M059J (cell line): Measurements from ENCODE around the gene ATF6B. TPM values are rescaled to one million over a fixed set of nuclear protein-coding genes. Genes with fewer than 3 reads are reported as not detected.
"Not testable (repeated sequence)": the region's sequence is repeated elsewhere in the genome, so short reads cannot be mapped to it uniquely, and the experiment has no call there.

Experiments used
- DNase-seq: peaks from one replicate; pipeline ENCODE4 v3.0.0-alpha.2; 2012; ENCODE audit warnings: low read depth
- total RNA-seq: library from RNA; depleted of rRNA; stranded (reverse); fragments of >200 nt; shearing (Covaris generic); gene quantifications from 2 replicates; pipeline ENCODE4 v1.2.3, GENCODE V29; 2014; rRNA removed

ATF6B gene
- total RNA-seq, 1 experiment from 2014 or later, result 30.3 TPM

GRCh38 chr6:32081168-32081990 lies 46.7 kb downstream of the ATF6B start:
- peak; percentile 97 for DNase-seq

- peak; percentile 20 for DNase-seq
These were observed 48.3 kb downstream of the ATF6B start for GRCh38 chr6:32079566-32080290.

DNA sequence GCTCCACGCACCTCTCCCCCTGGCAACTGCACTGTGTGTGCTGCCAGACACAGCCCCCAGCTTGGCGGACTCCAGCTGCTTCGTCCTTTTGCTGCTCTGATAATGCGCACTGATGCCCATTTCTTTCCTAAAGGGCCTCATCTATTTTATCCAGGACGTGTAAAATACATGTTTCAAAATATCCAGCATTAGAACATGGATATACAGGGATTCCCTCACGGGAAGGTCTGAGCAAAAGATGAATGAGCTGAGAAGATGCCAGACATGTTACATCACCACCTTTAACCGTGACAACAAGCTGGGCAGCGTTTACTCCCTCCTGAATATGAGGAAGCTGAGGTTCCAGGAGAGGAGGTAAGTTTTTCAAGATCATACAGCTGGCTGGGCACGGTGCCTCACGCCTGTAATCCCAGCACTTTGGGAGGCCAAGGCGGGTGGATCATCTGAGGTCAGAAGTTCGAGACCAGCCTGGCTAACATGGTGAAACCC lies 51.7 kb downstream of the ATF6B start:
- DNase-seq, result peak; percentile 96

GRCh38 chr6:32075781-32076180 lies 52.3 kb downstream of the ATF6B start:
- peak; percentile 64 for DNase-seq

DNA sequence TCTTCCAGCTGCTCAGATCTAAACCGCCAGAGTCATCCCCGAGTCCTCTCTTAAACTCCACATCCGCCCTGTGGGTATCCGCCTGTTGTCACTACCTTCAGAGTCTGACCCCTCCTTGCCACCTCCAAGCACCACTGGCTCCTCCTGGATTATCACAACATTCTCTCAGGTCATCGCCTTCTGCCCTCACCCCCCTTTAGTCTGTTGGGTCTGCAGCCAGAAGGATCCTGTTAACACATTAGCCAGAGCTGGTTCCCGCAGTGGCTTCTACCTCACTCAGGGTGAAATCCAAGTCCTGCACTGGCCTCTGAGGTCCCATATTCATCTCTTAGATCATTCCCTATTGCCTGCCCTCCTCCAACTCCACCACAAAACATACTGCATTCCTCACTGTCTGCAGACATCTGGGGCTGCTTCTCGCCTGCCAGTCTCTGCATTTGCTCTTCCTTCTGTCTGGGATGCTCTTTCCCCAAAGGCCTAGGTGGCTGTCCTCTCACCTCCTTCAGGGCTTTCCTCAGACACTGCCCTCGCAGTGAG lies 53.0 kb downstream of the ATF6B start:
- no peak for DNase-seq

DNA sequence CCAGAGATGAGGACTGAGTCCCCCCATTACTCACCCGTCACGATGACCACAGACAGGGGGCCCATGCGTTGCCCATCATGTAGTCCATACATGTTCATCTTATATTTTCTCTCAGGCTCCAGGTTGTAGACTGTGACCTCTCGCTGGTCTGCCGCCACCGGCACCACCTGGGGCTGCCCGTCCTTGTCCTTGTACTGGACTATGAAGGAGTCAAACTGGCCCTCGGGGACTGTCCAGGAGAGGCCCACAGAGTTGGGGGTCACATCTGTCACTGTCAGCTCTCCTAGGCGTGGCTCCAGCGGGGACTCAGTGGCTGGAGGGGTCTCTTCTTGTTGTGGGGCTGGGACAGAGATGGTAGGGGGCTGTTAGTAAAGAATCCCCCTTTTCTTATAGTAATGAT lies 54.4 kb downstream of the ATF6B start:
- DNase-seq, result no peak

DNA sequence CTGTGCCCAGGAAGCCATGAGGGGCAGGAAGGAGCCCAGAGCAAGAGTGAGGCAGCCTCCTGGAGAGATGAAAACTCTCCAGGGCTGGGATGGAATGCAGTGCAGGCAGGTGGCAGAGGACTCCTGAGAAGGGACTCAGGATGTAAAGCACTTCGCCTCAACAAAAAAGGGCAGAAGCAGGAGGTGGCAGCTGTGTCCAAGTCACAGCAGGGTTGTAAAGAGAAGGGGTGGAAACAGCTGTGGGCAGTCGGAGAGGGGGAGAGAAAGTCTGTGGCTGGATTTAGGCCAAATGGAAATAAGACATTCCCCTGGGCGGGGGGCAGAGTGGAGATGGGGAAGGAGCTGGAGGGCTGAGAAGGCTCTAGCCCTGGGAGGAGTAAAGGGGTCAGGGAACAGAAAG lies 54.9 kb downstream of the ATF6B start:
- DNase-seq, result no peak

DNA sequence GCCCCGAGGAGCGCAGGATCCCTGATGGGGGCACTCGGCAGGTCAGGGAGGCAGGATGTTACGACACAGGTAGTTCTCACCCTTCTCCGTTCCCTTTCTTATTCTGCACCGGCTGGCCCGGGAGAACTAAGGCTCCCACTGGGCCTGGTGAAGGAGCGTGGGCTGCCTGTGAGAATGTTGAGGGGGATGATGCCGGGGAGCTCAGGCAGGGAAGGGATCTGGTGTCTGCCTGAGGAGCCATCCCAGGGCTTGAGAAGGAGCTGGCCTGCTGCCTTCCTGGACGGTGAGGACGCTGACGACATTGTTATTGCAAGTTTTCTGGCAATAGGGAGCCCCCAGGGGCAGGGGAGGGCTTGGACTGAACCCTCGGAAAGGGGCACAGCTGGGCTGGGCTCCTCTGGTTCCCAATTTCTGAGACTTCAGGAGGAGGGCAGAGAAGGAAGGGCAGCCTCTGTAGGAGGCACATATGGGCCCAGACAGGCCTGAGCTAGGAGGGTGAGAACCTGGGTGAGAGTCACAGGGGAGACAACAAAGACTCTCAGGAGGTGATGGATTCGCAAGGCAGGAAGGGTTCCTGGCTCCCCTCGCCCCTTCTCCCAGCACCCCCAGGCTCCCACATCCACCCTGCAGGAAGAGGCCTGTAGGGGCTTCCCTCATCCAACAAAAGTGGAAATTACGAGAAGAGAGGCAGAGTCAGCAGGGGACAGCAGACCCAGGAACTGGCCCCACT lies 57.1 kb downstream of the ATF6B start:
- no peak for DNase-seq

DNA sequence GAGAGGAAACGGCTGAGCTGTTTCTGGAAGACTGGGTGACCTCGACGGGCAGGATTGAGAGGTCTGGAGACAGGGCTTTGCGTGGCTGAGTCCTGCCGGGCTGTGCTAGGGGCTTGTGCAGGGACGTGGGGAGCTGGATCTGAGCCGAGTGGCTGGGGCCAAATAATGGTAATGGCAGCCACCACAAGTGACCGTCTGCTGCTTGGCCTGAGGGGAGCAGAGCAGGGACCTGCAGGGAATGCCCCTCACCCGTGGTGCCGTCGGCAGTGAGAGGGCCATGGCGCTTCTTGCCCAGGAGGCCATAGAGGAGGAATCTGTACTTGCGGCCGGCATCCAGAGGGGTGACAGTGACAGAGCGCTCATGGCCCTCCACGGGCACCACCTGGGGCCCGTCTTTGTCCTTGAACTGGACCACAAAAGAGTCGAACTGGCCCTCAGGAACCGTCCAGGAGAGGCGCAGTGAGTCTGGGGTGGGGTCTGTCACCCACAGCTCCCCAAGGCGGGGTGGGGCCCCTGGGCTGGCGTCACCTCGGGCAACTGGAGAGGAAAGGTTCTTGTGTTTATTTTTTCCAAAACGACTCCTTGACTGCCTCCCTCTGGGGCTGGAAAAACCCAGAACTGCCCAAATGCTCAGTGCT lies 58.0 kb downstream of the ATF6B start:
- DNase-seq, result no peak

- DNase-seq, result no peak
These were observed 58.6 kb downstream of the ATF6B start for GRCh38 chr6:32069460-32069859.

GRCh38 chr6:32068867-32069266 lies 59.2 kb downstream of the ATF6B start:
- no peak for DNase-seq

GRCh38 chr6:32068315-32068714 lies 59.7 kb downstream of the ATF6B start:
- not testable (repeated sequence) for DNase-seq

DNA sequence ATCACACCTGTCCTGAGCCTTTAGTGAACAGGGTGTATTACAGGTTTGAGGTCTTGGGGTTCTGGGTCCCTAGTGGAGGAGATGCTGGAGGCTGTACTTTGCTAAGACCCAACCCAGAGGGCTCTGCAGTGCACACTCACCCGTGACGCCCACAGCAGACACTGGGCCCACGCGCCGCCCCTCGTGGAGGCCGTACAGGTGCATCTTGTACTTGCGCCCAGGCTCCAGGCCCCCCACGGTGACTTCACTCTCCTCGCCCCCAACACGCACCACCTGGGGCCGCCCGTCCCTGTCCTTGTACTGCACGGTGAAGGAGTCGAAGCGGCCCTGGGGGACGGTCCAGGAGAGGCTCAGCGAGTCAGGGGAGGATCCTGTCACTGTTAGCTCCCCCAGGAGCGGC lies 60.5 kb downstream of the ATF6B start:
- not testable (repeated sequence) for DNase-seq

Other genes starting within 250 kb of the ATF6B start
- 0.20 TPM in 1 of 2 replicates, not detected in the other for gene SLC44A4, start 249.2 kb downstream of the ATF6B start, total RNA-seq
- 51.0 and 73.4 TPM in 2 replicates for gene EHMT2, start 230.5 kb downstream of the ATF6B start, total RNA-seq
- gene ZBTB12, start 226.2 kb downstream of the ATF6B start, total RNA-seq, result 0.76 and 2.3 TPM in 2 replicates
- 2.9 and 3.3 TPM in 2 replicates for gene C2, start 200.5 kb downstream of the ATF6B start, total RNA-seq
- 7.8 and 8.4 TPM in 2 replicates for gene CFB, start 182.2 kb downstream of the ATF6B start, total RNA-seq
- gene NELFE, start 169.3 kb downstream of the ATF6B start, total RNA-seq, result 201 and 228 TPM in 2 replicates
- 60.4 and 72.3 TPM in 2 replicates for gene SKIC2, start 169.1 kb downstream of the ATF6B start, total RNA-seq
- 26.8 and 33.3 TPM in 2 replicates for gene DXO, start 156.1 kb downstream of the ATF6B start, total RNA-seq
- 4.1 and 5.6 TPM in 2 replicates for gene C4A, start 146.2 kb downstream of the ATF6B start, total RNA-seq
- gene C4B, start 113.5 kb downstream of the ATF6B start, total RNA-seq, result 3.0 and 3.1 TPM in 2 replicates
- not detected in 2 replicates for gene CYP21A2, start 89.8 kb downstream of the ATF6B start, total RNA-seq
- gene TNXB, start 18.9 kb downstream of the ATF6B start, total RNA-seq, result 0.10 TPM in 1 of 2 replicates, not detected in the other
- 10.2 and 14.5 TPM in 2 replicates for gene FKBPL, start 2.0 kb upstream of the ATF6B start, total RNA-seq
- 0.12 TPM in 1 of 2 replicates, not detected in the other for gene PRRT1, start 23.7 kb upstream of the ATF6B start, total RNA-seq
- 11.3 and 12.3 TPM in 2 replicates for gene PPT2, start 25.9 kb upstream of the ATF6B start, total RNA-seq
- gene EGFL8, start 36.3 kb upstream of the ATF6B start, total RNA-seq, result 0.89 and 1.6 TPM in 2 replicates
- 101 and 120 TPM in 2 replicates for gene AGPAT1, start 47.8 kb upstream of the ATF6B start, total RNA-seq
- gene RNF5, start 50.2 kb upstream of the ATF6B start, total RNA-seq, result 158 and 159 TPM in 2 replicates
- 0.07 and 0.15 TPM in 2 replicates for gene AGER, start 56.0 kb upstream of the ATF6B start, total RNA-seq
- gene PBX2, start 62.0 kb upstream of the ATF6B start, total RNA-seq, result 20.3 and 29.8 TPM in 2 replicates
- 12.9 and 13.9 TPM in 2 replicates for gene GPSM3, start 64.4 kb upstream of the ATF6B start, total RNA-seq
- gene NOTCH4, start 95.8 kb upstream of the ATF6B start, total RNA-seq, result 1.7 and 2.2 TPM in 2 replicates
- not detected in 2 replicates for gene TSBP1, start 243.7 kb upstream of the ATF6B start, total RNA-seq